T47D (cell line): Measurements from ENCODE around the gene SSH2.

Source experiments
- DNase-seq, 2 experiments: peaks; one replicate each; pipeline versions ENCODE4 v3.0.0 to v3.0.0-alpha.2; 2011 to 2012; ENCODE audit warnings: low read depth in 1 of 2, low spot score in 1 of 2
- JUND ChIP-seq: IDR thresholded peaks from 2 replicates; pipeline ENCODE4 v1.6.1; 2012; ENCODE audit warnings: low read depth
- in situ Hi-C: cut with HindIII; loops from 2 replicates; pipeline ENCODE4 v1.10.0; 2016; ENCODE audit warnings: low sequenced_read_pairs, low pct_unique_long_range_greater_than_20kb

SSH2 gene

GRCh38 chr17:29709866-29710519, 220.0 kb downstream of the SSH2 start:
- in situ Hi-C loops, result no loop called here
- peak in 1 of 2 experiments; percentile 38 for DNase-seq
- TF ChIP-seq JUND, result no peak

- TF ChIP-seq JUND, result no peak
- in situ Hi-C loops, result no loop called here
- DNase-seq, result no peak
Observed at GRCh38 chr17:29707212-29707571, 222.8 kb downstream of the SSH2 start.

GRCh38 chr17:29706045-29706431, 224.0 kb downstream of the SSH2 start:
- in situ Hi-C loops, result no loop called here
- TF ChIP-seq JUND, result no peak
- DNase-seq, result no peak

DNA sequence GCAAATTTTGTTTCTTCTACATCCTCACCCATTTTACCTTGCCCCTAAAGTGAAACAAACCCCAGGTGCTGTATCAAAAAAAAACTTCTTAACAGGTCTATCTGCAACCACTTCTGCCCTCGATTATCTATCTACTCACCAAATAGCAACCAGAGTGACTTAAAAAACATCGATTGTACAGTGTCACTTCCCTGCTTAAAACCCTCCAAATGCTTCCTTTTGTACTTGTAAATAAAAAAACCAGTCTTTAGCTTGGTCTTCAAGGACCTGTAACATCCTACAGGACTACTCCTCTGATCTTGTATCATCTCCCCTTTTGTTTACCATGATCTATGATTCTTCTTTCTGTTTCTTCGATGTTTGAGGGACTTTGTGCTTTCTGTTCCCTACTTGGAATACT, 224.6 kb downstream of the SSH2 start:
- in situ Hi-C loops, result no loop called here
- DNase-seq, result no peak
- no peak for TF ChIP-seq JUND

- TF ChIP-seq JUND, result no peak
- in situ Hi-C loops, result no loop called here
- no peak for DNase-seq
Observed at GRCh38 chr17:29699283-29699682, 230.7 kb downstream of the SSH2 start.

DNA sequence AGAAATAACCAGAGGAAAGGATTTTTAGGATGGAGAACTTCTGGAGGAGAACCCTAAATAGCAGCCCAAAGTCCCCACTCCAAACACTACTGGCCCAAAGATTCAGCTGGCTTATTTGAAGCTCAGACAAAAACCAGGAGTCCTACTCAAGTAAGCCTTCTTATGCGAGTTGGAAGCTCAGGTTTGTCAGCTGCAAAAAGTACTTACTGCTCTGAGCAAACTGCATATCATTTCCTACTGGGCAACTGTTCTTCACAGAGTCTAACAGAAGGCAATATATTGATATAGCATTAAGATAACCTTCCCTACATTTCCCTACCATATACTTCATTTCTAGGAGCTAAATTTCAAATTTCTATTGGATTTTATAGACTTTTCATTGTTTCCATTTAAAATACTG, 231.2 kb downstream of the SSH2 start:
- no peak for DNase-seq
- TF ChIP-seq JUND, result no peak
- in situ Hi-C loops, result no loop called here

GRCh38 chr17:29698019-29698777, 231.8 kb downstream of the SSH2 start:
- no peak for DNase-seq
- in situ Hi-C loops, result no loop called here
- TF ChIP-seq JUND, result no peak

DNA sequence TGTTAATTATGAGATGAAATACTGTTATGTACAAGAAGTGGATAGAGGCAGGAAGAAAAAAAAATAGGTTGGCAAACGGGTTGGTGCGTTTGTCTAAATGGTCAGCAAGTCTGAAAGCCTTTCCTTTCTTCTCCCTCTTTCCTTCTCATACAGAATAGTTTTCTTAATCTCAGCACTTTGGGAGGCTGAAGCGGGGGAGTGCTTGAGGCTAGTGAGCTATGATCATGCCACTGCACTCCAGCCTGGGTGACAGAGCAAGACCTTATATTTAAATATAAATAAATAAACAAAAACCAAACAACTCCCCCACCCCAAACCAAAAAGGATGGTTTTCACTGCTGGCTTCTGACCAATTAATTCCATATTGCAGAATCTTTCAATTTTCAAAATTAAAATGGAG, 232.7 kb downstream of the SSH2 start:
- in situ Hi-C loops, result no loop called here
- DNase-seq, result no peak
- TF ChIP-seq JUND, result no peak

- in situ Hi-C loops, result no loop called here
- no peak for TF ChIP-seq JUND
- DNase-seq, result no peak
Observed at GRCh38 chr17:29694918-29695563, 235.0 kb downstream of the SSH2 start.

GRCh38 chr17:29693751-29694150, 236.3 kb downstream of the SSH2 start:
- in situ Hi-C loops, result no loop called here
- TF ChIP-seq JUND, result no peak
- DNase-seq, result no peak

DNA sequence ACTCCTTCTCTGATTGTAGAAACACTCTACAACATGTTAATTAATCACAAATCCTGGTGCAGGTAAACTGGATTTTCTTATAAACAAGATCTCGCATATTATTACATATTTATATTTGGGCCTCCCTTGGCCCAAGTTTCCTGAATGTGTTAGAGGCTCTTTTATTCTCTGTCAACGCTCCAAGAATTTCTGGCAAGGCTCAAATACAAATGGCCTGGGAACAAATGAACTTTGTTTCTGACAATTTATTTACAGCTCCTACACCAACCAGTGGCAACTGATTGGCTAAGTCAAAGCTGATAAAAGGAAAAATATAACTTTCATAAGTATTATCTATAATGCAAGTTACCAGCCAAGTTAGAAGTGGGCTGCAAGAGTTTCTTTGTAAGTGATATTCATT, 242.4 kb downstream of the SSH2 start:
- TF ChIP-seq JUND, result no peak
- no peak for DNase-seq
- in situ Hi-C loops, result no loop called here

DNA sequence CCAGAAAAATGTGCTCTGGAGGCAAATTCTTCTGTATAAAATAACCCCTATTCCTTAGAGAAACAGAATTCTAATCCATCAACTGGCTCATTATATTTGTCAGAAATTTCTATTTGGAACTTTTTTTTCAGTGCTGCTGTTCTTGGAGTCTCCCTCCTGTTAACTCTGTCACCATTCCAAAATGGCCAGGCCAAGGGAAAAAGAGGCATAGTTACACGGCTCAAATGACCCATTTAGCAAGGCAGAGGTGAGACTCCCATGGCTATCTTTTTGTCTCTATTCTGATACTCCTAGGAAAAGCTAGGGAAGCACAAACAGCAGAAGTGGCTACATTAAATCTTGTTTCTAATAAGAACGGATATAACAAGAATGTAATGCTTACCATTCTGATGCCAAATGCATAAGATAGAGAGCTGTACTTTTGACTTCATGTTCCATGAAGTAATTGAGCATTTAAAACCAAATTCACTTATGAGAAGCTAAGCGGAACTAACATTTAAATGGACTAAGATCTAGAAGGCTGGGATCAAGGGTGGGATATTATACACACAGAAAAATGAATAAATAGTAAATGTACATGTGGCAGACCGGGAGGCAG, 242.9 kb downstream of the SSH2 start:
- in situ Hi-C loops, result no loop called here
- no peak for DNase-seq
- TF ChIP-seq JUND, result no peak

- no peak for TF ChIP-seq JUND
- in situ Hi-C loops, result no loop called here
- no peak for DNase-seq
Observed at GRCh38 chr17:29683481-29683880, 246.5 kb downstream of the SSH2 start.
